Left lobe of liver (tissue), 2 donors: ENCODE measurements around the gene NUP42. TPM values are rescaled to one million over a fixed set of nuclear protein-coding genes. Genes with fewer than 3 reads are reported as not detected.

ENCODE experiments used
- ATAC-seq: fragments of 200-7000 bp; cut with Tn5 transposase; one replicate; pipeline ENCODE4 v1.9.1; 2020; ENCODE audit warnings: mild to moderate bottlenecking, moderate library complexity
- DNase-seq: peaks from one replicate; pipeline ENCODE4 v3.0.0-alpha.2; 2020; ENCODE audit warnings: low spot score
- total RNA-seq: library from RNA; stranded (reverse); gene quantifications from one replicate; pipeline ENCODE4 v1.2.1, GENCODE V29; 2021
- donor health status: DM: no; HTN: no; CAD: no; lungs with moderate emphysema.
- donor health status: DM: no; HTN: yes; CAD: no.

The NUP42 gene
- total RNA-seq, 1 donor from 2014 or later, result 16.5 TPM

DNA sequence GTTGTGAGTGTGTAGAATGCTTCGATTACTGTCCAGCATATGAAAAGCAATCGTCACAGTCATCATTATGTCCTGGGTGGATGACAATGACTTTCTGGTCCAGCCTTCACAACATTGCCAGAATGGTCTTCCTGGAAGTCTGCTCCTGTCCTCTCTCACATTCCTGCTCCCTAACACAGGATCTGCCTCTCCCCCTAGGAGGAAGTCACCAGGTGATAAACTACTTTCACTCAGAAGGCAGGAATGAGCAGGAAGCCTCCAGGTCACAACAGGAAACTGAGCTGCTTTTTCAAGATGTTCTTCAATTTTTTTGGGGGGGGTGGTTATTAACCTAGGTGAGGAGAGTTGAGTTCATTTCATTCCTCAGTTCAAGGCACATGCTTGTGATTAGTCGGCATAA is 51.1 kb downstream of the NUP42 start:
- DNase-seq (no peak), ATAC-seq (no peak)

GRCh38 chr7:23234569-23235296 is 52.9 kb downstream of the NUP42 start:
- ATAC-seq (no peak), DNase-seq (no peak)

- ATAC-seq, result peak; percentile 47
Measured at GRCh38 chr7:23235813-23236221, 54.0 kb downstream of the NUP42 start.

DNA sequence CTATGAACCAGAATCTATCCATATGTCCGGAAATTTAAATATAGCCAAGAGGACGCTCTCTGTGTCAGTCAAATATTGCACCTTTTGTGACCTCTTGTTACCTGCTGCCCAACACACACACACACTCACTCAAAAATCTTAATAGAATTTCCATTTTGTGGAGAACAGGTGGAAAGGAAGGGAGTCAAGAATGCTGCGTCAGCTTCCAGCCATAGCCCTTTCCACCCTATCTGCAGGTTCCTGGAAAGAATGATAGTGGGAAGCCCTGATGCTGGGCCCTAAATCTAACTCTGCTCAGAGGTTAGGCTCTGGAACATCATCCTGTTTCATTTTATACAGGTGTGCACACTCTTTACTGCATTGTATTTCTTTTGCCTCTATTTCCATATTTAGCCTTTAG is 55.2 kb downstream of the NUP42 start:
- no peak for DNase-seq
- ATAC-seq, result no peak

More at GRCh38 chr7:23235813-23236221, 54.0 kb downstream of the NUP42 start:
- DNase-seq, result no peak

GRCh38 chr7:23238983-23239652 is 57.3 kb downstream of the NUP42 start:
- no peak for ATAC-seq
- DNase-seq, result no peak

GRCh38 chr7:23239698-23240097 is 57.9 kb downstream of the NUP42 start:
- DNase-seq (no peak), ATAC-seq (no peak)

- no peak for ATAC-seq
- no peak for DNase-seq
Measured at GRCh38 chr7:23242321-23242720, 60.5 kb downstream of the NUP42 start.

DNA sequence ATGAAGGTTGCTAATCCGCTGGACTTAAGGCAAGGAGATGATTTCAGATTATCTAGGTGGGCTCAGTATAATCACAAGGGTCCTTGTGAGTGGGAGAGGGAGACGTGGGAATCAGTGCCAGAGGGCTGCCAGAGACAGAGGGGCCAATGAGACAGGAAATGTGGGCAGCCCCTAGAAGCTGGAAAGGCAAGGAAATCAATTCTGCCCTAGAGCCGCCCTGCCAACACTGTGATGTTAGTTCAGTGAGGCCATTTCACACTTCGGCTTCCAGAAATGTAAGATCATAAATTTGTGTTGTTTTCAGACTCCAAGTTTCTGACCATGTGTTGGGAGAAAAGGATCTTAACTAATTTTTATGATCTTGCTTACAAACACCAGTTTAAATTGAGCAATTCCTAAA is 61.1 kb downstream of the NUP42 start:
- ATAC-seq, result no peak
- DNase-seq, result no peak

DNA sequence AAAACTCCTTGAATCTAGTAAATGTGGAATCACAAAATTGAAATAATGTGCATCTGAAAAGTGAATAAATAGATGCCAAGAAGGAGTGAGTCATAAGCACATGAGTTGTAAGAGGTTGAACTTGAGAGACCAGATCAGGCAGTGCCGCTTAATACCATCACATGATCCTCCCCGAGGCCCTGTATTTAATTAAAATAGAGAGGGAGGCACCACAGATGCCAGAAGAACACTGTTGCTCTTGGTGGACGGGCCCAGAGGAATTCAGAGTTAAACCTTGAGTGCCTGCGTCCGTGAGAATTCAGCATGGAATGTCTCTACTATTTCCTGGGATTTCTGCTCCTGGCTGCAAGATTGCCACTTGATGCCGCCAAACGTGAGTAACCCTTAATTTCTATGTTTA is 64.7 kb downstream of the NUP42 start, which contains the start of gene GPNMB:
TSS of gene GPNMB (plus strand) at position 221 of the 400 bp plus-strand sequence. CDS start at position 304, 83 bp downstream.
- peak; percentile 37 for ATAC-seq
- no peak for DNase-seq

DNA sequence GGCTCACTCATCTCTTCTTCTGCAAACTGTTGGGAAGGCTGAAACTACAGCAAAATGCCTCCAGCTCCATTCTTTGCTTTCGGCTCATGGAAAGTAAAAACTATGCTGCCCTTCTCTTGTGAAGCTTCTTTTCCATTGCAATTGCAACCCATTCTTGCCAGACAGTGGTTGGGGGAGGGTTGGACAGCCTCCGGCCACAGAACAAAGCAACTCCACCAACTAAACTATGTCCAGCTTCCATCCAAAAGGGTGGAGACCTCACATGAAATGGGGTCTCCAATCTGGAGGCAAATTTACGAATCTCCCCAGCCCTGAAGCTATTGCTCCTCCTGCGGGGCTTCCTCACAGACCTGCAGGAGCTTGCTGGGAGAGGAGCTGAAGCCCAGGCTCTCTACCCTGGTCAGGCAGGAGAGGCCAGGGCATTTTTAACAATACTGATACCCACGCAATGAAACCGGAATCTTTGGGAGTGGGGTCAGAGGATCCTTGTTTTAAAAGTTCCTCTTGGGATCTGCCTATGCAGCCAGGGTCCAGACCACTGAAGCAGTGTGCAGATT is 65.3 kb downstream of the NUP42 start:
- DNase-seq (no peak), ATAC-seq (no peak)

DNA sequence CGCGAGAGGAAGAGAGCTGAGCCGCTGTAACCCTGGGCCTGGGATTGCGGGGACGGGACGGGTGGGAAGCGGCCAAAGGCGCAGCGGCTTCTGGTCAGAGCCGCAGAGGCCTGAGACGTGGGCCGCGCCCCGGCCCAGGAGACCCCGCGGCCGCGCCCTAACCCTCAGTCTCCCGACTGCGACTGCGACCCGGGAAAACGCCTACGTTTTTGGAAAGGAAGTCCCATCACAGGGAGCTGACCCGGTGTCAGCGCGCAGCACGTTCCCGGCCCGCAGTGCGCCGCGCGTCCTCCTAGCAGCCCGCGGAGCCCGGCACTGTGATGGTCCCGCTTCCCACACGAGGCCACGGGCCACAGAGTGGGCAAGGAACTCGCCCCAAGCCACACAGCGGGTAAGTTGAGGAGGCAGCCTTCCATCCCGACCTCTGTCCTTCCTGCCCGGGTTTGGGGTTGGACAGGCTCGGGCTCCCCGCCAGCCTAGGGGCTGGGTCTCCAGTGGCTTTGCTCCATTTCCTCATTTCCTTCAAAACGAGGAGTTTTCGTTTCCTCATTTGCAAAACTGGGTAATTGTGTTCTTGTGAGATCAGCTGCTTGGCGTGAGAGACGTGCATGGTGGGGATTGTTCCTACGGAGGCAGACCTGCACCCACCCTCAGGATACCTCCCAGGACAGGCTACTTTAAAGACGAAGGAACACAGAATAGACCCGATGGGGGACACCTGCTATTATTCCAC is 65.9 kb downstream of the NUP42 start:
- DNase-seq, result peak; percentile 50

DNA sequence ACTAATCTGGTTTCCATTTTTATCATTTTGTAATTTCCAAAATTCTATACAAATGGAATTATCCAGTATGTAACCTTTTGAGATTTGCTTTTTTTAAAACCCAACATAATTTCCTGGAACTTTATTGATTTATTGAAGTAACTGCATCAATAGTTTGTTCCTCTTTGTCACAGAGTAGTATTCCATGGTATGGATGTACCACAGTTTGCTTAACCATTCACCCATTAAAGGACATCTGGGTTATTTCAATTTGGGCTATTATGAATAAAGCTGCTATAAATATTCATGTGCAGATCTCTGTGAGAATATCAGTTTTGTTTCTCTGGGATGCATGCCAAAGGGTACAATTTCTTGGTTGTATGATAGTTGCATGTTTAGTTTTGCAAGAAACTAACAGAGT is 67.6 kb downstream of the NUP42 start:
- no peak for ATAC-seq
- DNase-seq, result no peak

More for the DNA sequence above, 65.9 kb downstream of the NUP42 start:
- ATAC-seq, result peak; percentile 66

Other genes starting within 250 kb of the NUP42 start
- gene HYCC1, start 167.9 kb upstream of the NUP42 start, total RNA-seq, result 14.7 TPM
- 8.6 TPM for gene KLHL7, start 76.3 kb upstream of the NUP42 start, total RNA-seq
- 5.0 TPM for gene GPNMB, start 64.7 kb downstream of the NUP42 start, total RNA-seq
- gene MALSU1, start 117.3 kb downstream of the NUP42 start, total RNA-seq, result 44.4 TPM